Measurements from ENCODE around the gene DLL4.

Gene DLL4

DNA sequence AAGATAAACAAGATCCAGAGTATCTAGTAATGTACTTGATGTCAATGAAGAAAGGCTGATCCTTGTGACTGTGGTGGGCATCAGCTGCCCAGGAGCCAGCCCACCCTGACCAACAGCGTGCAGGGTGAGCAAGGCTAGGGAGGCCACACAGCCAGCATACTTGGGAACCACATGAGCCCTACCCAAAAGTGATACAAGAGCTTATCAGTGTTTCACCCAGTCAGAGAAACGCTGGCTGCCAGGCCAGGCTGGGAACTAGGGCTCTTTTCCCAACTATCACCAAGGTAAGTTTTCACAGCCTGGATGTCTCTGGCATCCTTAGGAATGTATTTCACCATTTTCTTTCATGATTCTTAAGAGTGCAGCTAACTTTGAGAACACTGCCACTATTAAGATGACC, 49.0 kb downstream of the DLL4 start:
- no peaks in the 10 kb centered on the region for H3K27me3 ChIP-seq (ENCODE audit: insufficient read depth, low read depth, severe bottlenecking)
- H3K4me3 ChIP-seq (ENCODE audit: low read depth, low read length): no peak overlapping the region
- peaks cover 54% of the 10 kb centered on the region for H3K36me3 ChIP-seq
- H3K27ac ChIP-seq: no peak overlapping the region
- DNase-seq: no peak
- no peaks in the 10 kb centered on the region for H3K9me3 ChIP-seq (ENCODE audit: severe bottlenecking)
- TF ChIP-seq, protein P1, sequence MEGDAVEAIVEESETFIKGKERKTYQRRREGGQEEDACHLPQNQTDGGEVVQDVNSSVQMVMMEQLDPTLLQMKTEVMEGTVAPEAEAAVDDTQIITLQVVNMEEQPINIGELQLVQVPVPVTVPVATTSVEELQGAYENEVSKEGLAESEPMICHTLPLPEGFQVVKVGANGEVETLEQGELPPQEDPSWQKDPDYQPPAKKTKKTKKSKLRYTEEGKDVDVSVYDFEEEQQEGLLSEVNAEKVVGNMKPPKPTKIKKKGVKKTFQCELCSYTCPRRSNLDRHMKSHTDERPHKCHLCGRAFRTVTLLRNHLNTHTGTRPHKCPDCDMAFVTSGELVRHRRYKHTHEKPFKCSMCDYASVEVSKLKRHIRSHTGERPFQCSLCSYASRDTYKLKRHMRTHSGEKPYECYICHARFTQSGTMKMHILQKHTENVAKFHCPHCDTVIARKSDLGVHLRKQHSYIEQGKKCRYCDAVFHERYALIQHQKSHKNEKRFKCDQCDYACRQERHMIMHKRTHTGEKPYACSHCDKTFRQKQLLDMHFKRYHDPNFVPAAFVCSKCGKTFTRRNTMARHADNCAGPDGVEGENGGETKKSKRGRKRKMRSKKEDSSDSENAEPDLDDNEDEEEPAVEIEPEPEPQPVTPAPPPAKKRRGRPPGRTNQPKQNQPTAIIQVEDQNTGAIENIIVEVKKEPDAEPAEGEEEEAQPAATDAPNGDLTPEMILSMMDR (IDR thresholded peaks at IDR 0.05; ENCODE audit: low read depth, low read length): no peak

DNA sequence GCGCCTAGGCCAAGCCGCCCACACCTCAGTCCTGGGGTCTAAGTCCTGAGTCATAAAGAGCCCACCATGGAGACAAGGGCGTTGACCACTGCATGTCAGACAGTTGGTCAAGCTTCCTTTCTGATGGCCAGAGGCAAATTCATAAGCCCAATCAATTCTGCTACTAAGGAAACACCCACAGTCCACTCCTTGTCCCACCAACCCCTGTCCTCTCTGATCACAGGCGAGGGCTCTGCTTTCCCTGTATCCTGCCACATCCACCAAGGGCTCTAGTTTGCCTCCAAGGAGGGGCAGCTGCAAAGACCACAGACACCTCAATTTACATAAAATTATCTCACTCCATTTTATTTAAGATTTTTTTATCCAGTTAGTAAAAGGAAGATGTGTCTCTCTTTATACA, 49.4 kb downstream of the DLL4 start:
- TF ChIP-seq, protein P1 (IDR thresholded peaks at IDR 0.05; ENCODE audit: low read depth, low read length): no peak
- Histone ChIP-seq H3K4me3 (ENCODE audit: low read depth, low read length) (no peak overlapping the region), H3K36me3 (peaks cover 58% of the 10 kb centered on the region), H3K27me3 (ENCODE audit: insufficient read depth, low read depth, severe bottlenecking) (no peaks in the 10 kb centered on the region), H3K9me3 (ENCODE audit: severe bottlenecking) (no peaks in the 10 kb centered on the region), H3K27ac (no peak overlapping the region)
- DNase-seq: no peak

DNA sequence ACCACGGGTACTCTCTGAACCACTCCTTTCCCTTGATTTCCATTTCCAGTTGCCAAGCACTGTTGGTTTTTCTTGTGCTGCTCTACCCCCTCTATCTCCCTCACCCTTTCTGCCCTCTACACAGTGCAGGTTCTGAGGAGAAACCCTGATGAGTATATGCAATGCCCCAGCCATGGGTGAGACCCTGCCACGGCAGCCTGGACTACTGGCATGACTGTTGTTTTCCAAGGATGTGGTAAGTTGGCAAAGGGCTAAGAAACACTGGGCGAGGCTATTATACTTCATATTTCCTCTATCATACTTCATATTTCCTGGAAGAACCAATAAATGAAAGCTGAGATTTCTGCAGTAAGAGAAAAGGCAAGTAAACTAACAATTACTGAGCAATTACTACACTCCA, 52.0 kb downstream of the DLL4 start:
- Histone ChIP-seq H3K27ac (no peak overlapping the region), H3K36me3 (peaks cover 82% of the 10 kb centered on the region), H3K4me3 (ENCODE audit: low read depth, low read length) (no peak overlapping the region), H3K27me3 (ENCODE audit: insufficient read depth, low read depth, severe bottlenecking) (no peaks in the 10 kb centered on the region), H3K9me3 (ENCODE audit: severe bottlenecking) (no peaks in the 10 kb centered on the region)
- no peak for DNase-seq
- TF ChIP-seq, protein P1 (IDR thresholded peaks at IDR 0.05; ENCODE audit: low read depth, low read length): no peak

DNA sequence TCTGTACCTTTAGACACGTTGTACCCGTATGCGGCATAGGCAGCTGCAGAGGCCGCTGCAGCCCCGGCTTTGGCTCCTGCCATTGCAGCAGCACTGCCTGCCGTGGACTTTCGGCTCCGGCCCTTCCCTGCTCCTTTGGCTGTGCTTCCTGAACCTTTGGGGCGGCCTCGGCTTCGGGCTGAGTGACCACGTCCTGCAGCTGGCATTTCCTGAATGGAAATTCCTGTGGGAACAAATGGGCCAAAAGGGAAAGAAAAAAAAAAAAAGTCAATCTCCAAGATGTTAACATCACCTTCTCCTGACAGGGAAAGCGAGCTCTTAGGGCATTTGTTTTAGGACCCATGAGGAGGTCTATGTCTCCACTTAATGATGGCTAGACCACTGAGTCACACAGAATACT, 53.7 kb downstream of the DLL4 start:
- no peak overlapping the region for H3K4me3 ChIP-seq (ENCODE audit: low read depth, low read length)
- H3K9me3 ChIP-seq (ENCODE audit: severe bottlenecking): no peaks in the 10 kb centered on the region
- peaks cover 87% of the 10 kb centered on the region for H3K36me3 ChIP-seq
- no peaks in the 10 kb centered on the region for H3K27me3 ChIP-seq (ENCODE audit: insufficient read depth, low read depth, severe bottlenecking)
- no peak for DNase-seq
- no peak overlapping the region for H3K27ac ChIP-seq
- TF ChIP-seq, protein P1 (IDR thresholded peaks at IDR 0.05; ENCODE audit: low read depth, low read length): no peak

- TF ChIP-seq, protein P1 (IDR thresholded peaks at IDR 0.05; ENCODE audit: low read depth, low read length): no peak
- H3K27me3 ChIP-seq (ENCODE audit: insufficient read depth, low read depth, severe bottlenecking): no peaks in the 10 kb centered on the region
- no peaks in the 10 kb centered on the region for H3K9me3 ChIP-seq (ENCODE audit: severe bottlenecking)
- no peak overlapping the region for H3K4me3 ChIP-seq (ENCODE audit: low read depth, low read length)
- no peak overlapping the region for H3K27ac ChIP-seq
- H3K36me3 ChIP-seq: peaks cover 80% of the 10 kb centered on the region
- DNase-seq: no peak
Observed at GRCh38 chr15:40984406-40984805, 55.3 kb downstream of the DLL4 start.

- TF ChIP-seq, protein P1 (IDR thresholded peaks at IDR 0.05; ENCODE audit: low read depth, low read length): no peak
- Histone ChIP-seq H3K36me3 (peaks cover 74% of the 10 kb centered on the region), H3K27me3 (ENCODE audit: insufficient read depth, low read depth, severe bottlenecking) (no peaks in the 10 kb centered on the region), H3K27ac (no peak overlapping the region), H3K9me3 (ENCODE audit: severe bottlenecking) (no peaks in the 10 kb centered on the region), H3K4me3 (ENCODE audit: low read depth, low read length) (no peak overlapping the region)
- DNase-seq: no peak
Observed at GRCh38 chr15:40984964-40985363, 55.8 kb downstream of the DLL4 start.

Data from WERI-Rb-1 (cell line).